KOPT-K1 (cell line): ENCODE measurements around the gene VSIG10L2.

Experiments
- H3K27ac ChIP-seq: fragments of 200-600 bp; sonication (generic); 2 replicates; pipeline ENCODE4 v1.5.1; 2016; ENCODE audit warnings: antibody characterized with exemption, mild to moderate bottlenecking, low read depth, low read length; ENCODE audit not compliant: poor library complexity, severe bottlenecking
- H3K36me3 ChIP-seq: fragments of 200-600 bp; sonication (generic); 2 replicates; pipeline ENCODE4 v1.5.1; 2017; ENCODE audit warnings: antibody characterized with exemption, mild to moderate bottlenecking, low read length, moderate library complexity; ENCODE audit not compliant: insufficient read depth
- H3K9me3 ChIP-seq: fragments of 200-600 bp; sonication (generic); 2 replicates; pipeline ENCODE4 v1.5.1; 2017; ENCODE audit warnings: antibody characterized with exemption, low read length, mild to moderate bottlenecking; ENCODE audit not compliant: insufficient read depth, poor library complexity, severe bottlenecking

VSIG10L2 gene

GRCh38 chr11:125987066-125987641 lies 41.3 kb downstream of the VSIG10L2 start:
- H3K9me3 ChIP-seq, result no peaks in the 10 kb centered on the region
- peaks cover 6% of the 10 kb centered on the region; the same call in 1 of the 2 replicates for H3K36me3 ChIP-seq
- no peak overlapping the region for H3K27ac ChIP-seq

GRCh38 chr11:125990244-125990643 lies 44.4 kb downstream of the VSIG10L2 start:
- Histone ChIP-seq H3K36me3 (no peaks in the 10 kb centered on the region), H3K9me3 (no peaks in the 10 kb centered on the region), H3K27ac (no peak overlapping the region)

- no peaks in the 10 kb centered on the region for H3K9me3 ChIP-seq
- H3K27ac ChIP-seq, result no peak overlapping the region
- no peaks in the 10 kb centered on the region for H3K36me3 ChIP-seq
These were observed 47.0 kb downstream of the VSIG10L2 start for GRCh38 chr11:125992893-125993292.

- H3K36me3 ChIP-seq, result no peaks in the 10 kb centered on the region
- H3K9me3 ChIP-seq, result no peaks in the 10 kb centered on the region
- H3K27ac ChIP-seq, result no peak overlapping the region
These were observed 48.7 kb downstream of the VSIG10L2 start for GRCh38 chr11:125994509-125994908.

GRCh38 chr11:125995313-125995712 lies 49.5 kb downstream of the VSIG10L2 start:
- no peak overlapping the region for H3K27ac ChIP-seq
- no peaks in the 10 kb centered on the region for H3K9me3 ChIP-seq
- H3K36me3 ChIP-seq, result no peaks in the 10 kb centered on the region

GRCh38 chr11:125998267-125998666 lies 52.4 kb downstream of the VSIG10L2 start:
- Histone ChIP-seq H3K9me3 (no peaks in the 10 kb centered on the region), H3K27ac (no peak overlapping the region), H3K36me3 (peaks cover 4% of the 10 kb centered on the region; the same call in 1 of the 2 replicates)

GRCh38 chr11:125999234-125999880 lies 53.5 kb downstream of the VSIG10L2 start:
- peaks cover 6% of the 10 kb centered on the region; the same call in 1 of the 2 replicates for H3K36me3 ChIP-seq
- H3K27ac ChIP-seq, result no peak overlapping the region
- no peaks in the 10 kb centered on the region for H3K9me3 ChIP-seq

- H3K9me3 ChIP-seq, result no peaks in the 10 kb centered on the region
- peaks cover 6% of the 10 kb centered on the region; the same call in 1 of the 2 replicates for H3K36me3 ChIP-seq
- H3K27ac ChIP-seq, result no peak overlapping the region
These were observed 56.3 kb downstream of the VSIG10L2 start for GRCh38 chr11:126002181-126002580.
